WERI-Rb-1 (cell line): ENCODE data around the gene VWA5A.
"Not testable (repeated sequence)": the region's sequence is repeated elsewhere in the genome, so short reads cannot be mapped to it uniquely, and the experiment has no call there.

Experiments
- DNase-seq: peaks from one replicate; pipeline ENCODE4 v3.0.0-alpha.2; 2020
- H3K27ac ChIP-seq: fragments of 250-450 bp; sonication (Bioruptor Pico); 2 replicates; pipeline ENCODE4 v1.5.1; 2020; ENCODE audit warnings: mild to moderate bottlenecking, moderate library complexity
- H3K27me3 ChIP-seq: fragments of 250-450 bp; sonication (Bioruptor Pico); 2 replicates; pipeline ENCODE4 v1.5.1; 2021; ENCODE audit warnings: mild to moderate bottlenecking, low read depth, moderate library complexity; ENCODE audit not compliant: insufficient read depth, severe bottlenecking
- H3K36me3 ChIP-seq: fragments of 250-450 bp; sonication (Bioruptor Pico); 2 replicates; pipeline ENCODE4 v1.5.1; 2020; ENCODE audit warnings: mild to moderate bottlenecking, moderate library complexity
- H3K4me3 ChIP-seq: 2 replicates; pipeline ENCODE4 v1.5.1; 2011; ENCODE audit warnings: low read depth, mild to moderate bottlenecking, control low read depth, low read length
- H3K9me3 ChIP-seq: fragments of 250-450 bp; sonication (Bioruptor Pico); 2 replicates; pipeline ENCODE4 v1.5.1; 2021; ENCODE audit warnings: mild to moderate bottlenecking, moderate library complexity; ENCODE audit not compliant: severe bottlenecking
- TF ChIP-seq, protein P1 (sequence below): IDR thresholded peaks from 2 replicates; pipeline ENCODE4 v1.5.1; 2011; ENCODE audit warnings: low read depth, mild to moderate bottlenecking, control low read depth, inconsistent platforms, low read length

Gene VWA5A

DNA sequence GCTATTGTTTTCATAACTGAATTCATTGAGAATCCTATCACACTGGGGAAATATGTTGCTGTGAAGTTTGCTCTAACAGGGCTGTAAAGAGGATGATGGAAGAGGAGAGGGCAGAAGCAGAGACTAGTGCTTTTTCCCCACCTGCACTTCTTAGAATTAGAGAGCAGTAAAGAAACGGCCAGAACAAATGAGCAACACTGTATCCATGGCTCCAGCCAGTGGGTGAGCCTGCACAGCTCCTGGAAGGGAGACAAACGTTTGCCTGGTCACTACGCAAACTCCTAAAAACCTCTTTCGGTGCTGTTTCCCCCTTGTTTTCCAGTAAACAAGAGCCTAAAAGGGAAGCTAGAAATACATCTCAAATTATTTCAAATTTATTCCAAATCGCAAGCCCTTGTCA lies 45.7 kb downstream of the VWA5A start:
- TF ChIP-seq, protein P1, sequence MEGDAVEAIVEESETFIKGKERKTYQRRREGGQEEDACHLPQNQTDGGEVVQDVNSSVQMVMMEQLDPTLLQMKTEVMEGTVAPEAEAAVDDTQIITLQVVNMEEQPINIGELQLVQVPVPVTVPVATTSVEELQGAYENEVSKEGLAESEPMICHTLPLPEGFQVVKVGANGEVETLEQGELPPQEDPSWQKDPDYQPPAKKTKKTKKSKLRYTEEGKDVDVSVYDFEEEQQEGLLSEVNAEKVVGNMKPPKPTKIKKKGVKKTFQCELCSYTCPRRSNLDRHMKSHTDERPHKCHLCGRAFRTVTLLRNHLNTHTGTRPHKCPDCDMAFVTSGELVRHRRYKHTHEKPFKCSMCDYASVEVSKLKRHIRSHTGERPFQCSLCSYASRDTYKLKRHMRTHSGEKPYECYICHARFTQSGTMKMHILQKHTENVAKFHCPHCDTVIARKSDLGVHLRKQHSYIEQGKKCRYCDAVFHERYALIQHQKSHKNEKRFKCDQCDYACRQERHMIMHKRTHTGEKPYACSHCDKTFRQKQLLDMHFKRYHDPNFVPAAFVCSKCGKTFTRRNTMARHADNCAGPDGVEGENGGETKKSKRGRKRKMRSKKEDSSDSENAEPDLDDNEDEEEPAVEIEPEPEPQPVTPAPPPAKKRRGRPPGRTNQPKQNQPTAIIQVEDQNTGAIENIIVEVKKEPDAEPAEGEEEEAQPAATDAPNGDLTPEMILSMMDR = no peak
- H3K4me3 ChIP-seq = no peak overlapping the region
- H3K27me3 ChIP-seq = no peaks in the 10 kb centered on the region

GRCh38 chr11:124167826-124168231 lies 52.6 kb downstream of the VWA5A start:
- DNase-seq = peak; percentile 73
- H3K27me3 ChIP-seq = no peaks in the 10 kb centered on the region
- no peaks in the 10 kb centered on the region for H3K9me3 ChIP-seq
- H3K27ac ChIP-seq = peak overlapping the region; percentile 18; the same call in 1 of the 2 replicates
- TF ChIP-seq, protein P1 = no peak
- H3K4me3 ChIP-seq = no peak overlapping the region
- H3K36me3 ChIP-seq = no peaks in the 10 kb centered on the region

More for the DNA sequence above, 45.7 kb downstream of the VWA5A start:
- no peak for DNase-seq
- no peak overlapping the region for H3K27ac ChIP-seq
- no peaks in the 10 kb centered on the region for H3K9me3 ChIP-seq
- H3K36me3 ChIP-seq = no peaks in the 10 kb centered on the region

DNA sequence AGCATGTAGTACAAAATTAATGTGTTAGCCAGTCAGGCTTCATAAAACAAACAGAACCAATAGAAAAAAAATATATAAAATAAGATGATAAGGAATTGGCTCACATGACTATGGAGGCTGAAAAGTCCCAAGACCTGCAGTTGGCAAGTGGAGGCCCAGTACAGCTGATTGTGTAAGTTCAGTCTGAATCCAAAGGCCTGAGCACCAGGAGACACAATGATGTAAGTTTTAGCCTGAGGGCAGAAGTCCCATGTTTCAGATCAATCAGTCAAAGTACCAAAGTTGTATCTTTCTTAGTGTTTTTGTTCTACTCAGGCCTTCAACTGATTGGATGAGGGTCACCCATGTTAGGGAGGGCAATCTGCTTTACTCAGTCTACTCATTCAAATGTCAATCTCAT lies 53.5 kb downstream of the VWA5A start:
- H3K27me3 ChIP-seq = no peaks in the 10 kb centered on the region
- no peaks in the 10 kb centered on the region for H3K9me3 ChIP-seq
- no peak for DNase-seq
- no peak overlapping the region for H3K27ac ChIP-seq
- no peaks in the 10 kb centered on the region for H3K36me3 ChIP-seq
- TF ChIP-seq, protein P1 = no peak
- no peak overlapping the region for H3K4me3 ChIP-seq

DNA sequence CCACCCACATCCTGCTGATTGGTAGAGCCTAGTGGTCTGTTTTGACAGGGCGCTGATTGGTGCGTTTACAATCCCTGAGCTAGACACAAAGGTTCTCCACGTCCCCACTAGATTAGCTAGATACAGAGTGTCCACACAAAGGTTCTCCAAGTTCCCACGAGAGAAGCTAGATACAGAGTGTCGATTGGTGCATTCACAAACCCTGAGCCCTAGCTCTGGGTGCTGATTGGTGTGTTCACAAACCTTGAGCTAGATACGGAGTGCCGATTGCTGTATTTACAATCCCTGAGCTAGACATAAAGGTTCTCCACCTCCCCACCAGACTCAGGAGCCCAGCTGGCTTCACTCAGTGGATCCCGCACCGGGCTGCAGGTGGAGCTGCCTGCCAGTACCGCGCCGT lies 55.1 kb downstream of the VWA5A start:
- H3K27me3 ChIP-seq, H3K36me3 ChIP-seq, H3K9me3 ChIP-seq, H3K27ac ChIP-seq, DNase-seq, H3K4me3 ChIP-seq: not testable (repeated sequence)

DNA sequence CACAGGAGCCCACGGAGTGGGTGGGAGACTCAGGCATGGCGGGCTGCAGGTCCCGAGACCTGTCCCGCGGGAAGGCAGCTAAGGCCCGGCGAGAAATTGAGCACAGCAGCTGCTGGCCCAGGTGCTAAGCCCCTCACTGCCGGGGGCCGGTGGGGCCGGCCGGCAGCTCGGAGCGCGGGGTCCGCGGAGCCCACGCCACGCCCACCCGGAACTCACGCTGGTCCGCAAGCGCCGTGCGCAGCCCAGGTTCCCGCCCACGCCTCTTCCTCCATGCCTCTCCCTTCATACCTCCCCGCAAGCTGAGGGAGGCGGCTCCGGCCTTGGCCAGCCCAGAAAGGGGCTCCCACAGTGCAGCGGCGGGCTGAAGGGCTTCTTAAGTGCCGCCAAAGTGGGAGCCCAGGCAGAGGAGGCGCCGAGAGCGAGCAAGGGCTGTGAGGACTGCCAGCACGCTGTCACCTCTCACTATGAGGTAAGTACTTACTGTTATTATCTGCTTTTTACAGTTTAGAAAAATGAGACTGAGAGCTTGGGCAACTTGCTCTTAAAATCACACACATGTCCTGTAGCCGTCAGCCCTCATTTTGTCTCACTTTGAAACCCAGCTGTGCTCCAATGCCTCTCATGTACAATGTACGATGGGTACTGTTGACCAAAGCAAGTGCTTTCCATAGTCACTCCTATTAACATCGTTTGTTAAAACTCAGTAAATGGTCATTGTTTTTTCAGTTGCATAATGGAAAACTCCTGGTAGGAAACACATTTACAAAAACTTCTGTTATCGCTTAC lies 55.7 kb downstream of the VWA5A start:
- Histone ChIP-seq H3K4me3 (no peak overlapping the region), H3K36me3 (no peaks in the 10 kb centered on the region), H3K27me3 (no peaks in the 10 kb centered on the region), H3K9me3 (no peaks in the 10 kb centered on the region), H3K27ac (no peak overlapping the region)
- TF ChIP-seq, protein P1 = no peak
- DNase-seq = no peak

GRCh38 chr11:124172101-124172500 lies 56.9 kb downstream of the VWA5A start:
- DNase-seq = no peak
- H3K27me3 ChIP-seq = no peaks in the 10 kb centered on the region
- no peaks in the 10 kb centered on the region for H3K9me3 ChIP-seq
- H3K27ac ChIP-seq = no peak overlapping the region
- TF ChIP-seq, protein P1 = no peak
- H3K36me3 ChIP-seq = no peaks in the 10 kb centered on the region
- no peak overlapping the region for H3K4me3 ChIP-seq
